SH-SY5Y (cell line): Measurements from ENCODE around the gene HELZ2.

Experiments
- GATA2 ChIP-seq: IDR thresholded peaks from 2 replicates; pipeline ENCODE4 v1.6.1; 2011; ENCODE audit warnings: mild to moderate bottlenecking, low read depth, low read length
- GATA3 ChIP-seq: IDR thresholded peaks from 2 replicates; pipeline ENCODE4 v1.6.1; 2011; ENCODE audit warnings: low read depth, mild to moderate bottlenecking, low read length, moderate library complexity

DNA sequence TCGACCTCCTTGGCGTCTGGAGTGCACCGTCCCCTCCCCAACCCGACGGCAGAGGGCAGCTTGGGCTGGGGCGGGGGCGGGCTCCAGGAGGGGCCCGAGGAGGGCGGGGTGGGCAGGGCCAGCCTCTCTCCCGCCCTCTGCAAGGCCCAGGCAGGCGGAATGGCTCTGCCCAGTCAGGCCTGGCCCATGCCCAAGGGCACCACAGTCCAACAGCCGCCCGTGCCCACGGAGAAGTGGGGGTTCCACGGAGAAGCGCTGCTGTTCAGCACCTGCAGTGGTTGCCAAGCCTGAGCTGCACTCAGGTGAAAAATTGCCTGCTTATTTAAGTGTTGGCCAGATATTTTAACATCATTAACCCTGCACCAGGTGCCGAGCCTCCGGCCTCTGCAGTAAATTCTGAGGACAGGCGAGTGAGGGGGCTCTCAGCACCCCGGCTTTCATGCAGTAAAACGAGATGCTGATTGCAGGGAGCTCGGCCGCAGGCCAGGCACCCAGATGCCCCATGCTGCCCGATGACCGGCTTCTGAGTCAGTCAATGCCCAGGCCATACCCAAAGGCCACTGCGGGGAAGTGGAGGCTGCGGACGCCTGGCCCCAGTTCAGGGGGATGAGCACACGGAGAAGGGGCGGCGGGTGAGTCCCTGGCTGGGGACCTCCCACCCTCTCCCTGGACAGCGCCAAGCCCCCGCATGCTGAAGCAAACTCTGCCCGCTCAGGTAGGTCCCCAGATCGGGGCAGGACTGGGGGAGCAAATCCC lies 26.1 kb downstream of the HELZ2 start, which contains the start of gene SRMS:
- TF ChIP-seq GATA3 (no peak), GATA2 (no peak)
